Memory B cell (primary cell): ENCODE data around the gene CBLN1.

Source experiments
- ATAC-seq: fragments of 150-1000 bp; cut with Tn5 transposase; 2 replicates; pipeline ENCODE4 v1.10.0; 2021; ENCODE audit warnings: low read depth, mild to moderate bottlenecking, moderate library complexity
- DNase-seq, 2 donors: peaks; one replicate each; pipeline ENCODE4 v3.0.0; 2022; ENCODE audit warnings: low spot score in 2 of 2
- H3K27ac Mint-ChIP-seq: one replicate; pipeline ENCODE4 v1.8.0; 2022; ENCODE audit warnings: mild to moderate bottlenecking, moderate library complexity, mixed read lengths
- H3K27me3 Mint-ChIP-seq: one replicate; pipeline ENCODE4 v1.8.0; 2022; ENCODE audit warnings: mixed read lengths
- H3K36me3 Mint-ChIP-seq: one replicate; pipeline ENCODE4 v1.8.0; 2022; ENCODE audit warnings: mild to moderate bottlenecking, mixed read lengths
- H3K4me1 Mint-ChIP-seq: one replicate; pipeline ENCODE4 v1.8.0; 2022; ENCODE audit warnings: mixed read lengths
- H3K4me3 Mint-ChIP-seq: one replicate; pipeline ENCODE4 v1.8.0; 2022; ENCODE audit warnings: mild to moderate bottlenecking, moderate library complexity, mixed read lengths
- H3K9me3 Mint-ChIP-seq: one replicate; pipeline ENCODE4 v1.8.0; 2022; ENCODE audit warnings: mixed read lengths

CBLN1 gene

DNA sequence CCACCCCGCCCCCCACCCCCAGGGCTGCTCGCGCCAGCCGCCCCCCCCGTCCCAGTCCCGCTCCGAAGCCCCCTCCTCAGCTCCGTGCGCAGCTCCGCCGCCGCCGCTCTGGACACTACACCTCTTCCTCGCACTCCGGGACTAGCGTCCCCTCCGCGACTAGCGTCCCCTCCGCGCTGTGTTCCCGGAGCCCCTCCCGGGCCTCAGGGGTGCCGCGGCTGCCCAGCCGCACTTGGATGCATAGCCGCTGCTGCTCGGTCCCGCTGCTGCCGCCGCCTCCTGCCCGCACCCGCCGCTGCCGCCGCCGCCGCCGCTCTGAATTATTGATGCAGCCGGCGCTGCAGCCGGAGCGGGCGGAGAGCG is at the start of gene CBLN1:
Gene CBLN1 (minus strand): TSS at position 359 of the 363 bp plus-strand sequence. CDS start 373 bp downstream, outside the sequence.
- DNase-seq (no peak), ATAC-seq (no peak)
- Mint-ChIP-seq H3K27ac (no peak within 1 kb of the TSS), H3K4me3 (peak within 1 kb of the TSS; percentile 68), H3K9me3 (peaks cover 2% of the 10 kb centered on the region), H3K36me3 (peaks cover 3% of the 10 kb centered on the region), H3K4me1 (peaks cover 5% of the 10 kb centered on the region), H3K27me3 (peaks cover 18% of the 10 kb centered on the region)

DNA sequence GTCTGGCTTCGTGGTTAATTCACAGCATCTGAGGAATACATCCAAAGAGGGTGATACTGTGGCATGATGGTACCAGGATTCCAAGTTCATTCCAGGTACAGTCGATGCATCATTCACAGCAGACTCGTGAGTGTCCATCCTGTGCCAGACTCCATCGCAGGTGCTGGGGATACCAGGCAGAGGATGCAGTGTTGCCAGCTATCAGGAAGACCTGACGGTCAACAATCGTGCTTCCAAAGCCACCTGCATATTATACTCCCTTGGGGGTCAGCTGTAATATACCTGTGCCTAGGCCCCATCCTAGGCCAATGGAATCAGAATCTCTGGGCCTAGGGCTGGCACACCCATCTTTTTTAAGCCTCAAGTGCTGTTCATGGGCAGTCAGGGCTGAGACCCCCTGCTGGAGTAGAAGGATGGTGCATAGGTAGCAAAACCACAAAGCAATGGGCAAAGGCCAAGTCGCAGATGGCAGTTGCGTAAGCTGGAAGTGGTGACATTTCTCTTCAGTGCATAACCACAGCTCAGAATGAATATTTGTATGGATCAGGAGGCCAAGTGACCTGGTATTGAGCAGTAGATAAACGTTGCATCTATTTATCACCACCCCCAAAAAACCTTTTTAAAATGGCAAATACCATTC is 49.0 kb upstream of the CBLN1 start:
- Mint-ChIP-seq H3K9me3 (no peaks in the 10 kb centered on the region), H3K27ac (no peak overlapping the region), H3K4me1 (no peaks in the 10 kb centered on the region), H3K27me3 (peaks cover 3% of the 10 kb centered on the region), H3K4me3 (no peak overlapping the region), H3K36me3 (no peaks in the 10 kb centered on the region)
- ATAC-seq (no peak), DNase-seq (no peak)

DNA sequence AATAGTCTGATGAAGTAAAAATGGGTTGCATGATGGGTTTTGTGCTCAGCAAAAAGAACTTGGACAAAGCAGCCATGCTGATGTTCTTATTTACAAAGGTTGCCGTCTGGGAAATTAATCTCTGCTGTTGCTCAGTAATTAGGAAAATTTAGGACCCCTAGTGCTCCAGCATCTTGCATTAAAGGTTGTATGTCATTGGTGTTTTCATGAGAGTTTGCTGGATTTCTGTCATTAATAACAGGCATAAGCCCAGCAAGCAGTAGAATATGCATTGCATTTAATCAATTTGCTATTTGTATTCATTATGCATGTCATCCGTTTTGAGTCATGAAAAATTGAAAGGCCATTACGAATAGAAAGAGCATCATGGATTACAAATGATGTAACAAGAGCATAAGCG is 46.7 kb upstream of the CBLN1 start:
- no peaks in the 10 kb centered on the region for H3K9me3 Mint-ChIP-seq
- ATAC-seq, result no peak
- no peak for DNase-seq
- no peaks in the 10 kb centered on the region for H3K36me3 Mint-ChIP-seq
- H3K27ac Mint-ChIP-seq, result no peak overlapping the region
- no peak overlapping the region for H3K4me3 Mint-ChIP-seq
- peaks cover 4% of the 10 kb centered on the region for H3K27me3 Mint-ChIP-seq
- H3K4me1 Mint-ChIP-seq, result no peaks in the 10 kb centered on the region

DNA sequence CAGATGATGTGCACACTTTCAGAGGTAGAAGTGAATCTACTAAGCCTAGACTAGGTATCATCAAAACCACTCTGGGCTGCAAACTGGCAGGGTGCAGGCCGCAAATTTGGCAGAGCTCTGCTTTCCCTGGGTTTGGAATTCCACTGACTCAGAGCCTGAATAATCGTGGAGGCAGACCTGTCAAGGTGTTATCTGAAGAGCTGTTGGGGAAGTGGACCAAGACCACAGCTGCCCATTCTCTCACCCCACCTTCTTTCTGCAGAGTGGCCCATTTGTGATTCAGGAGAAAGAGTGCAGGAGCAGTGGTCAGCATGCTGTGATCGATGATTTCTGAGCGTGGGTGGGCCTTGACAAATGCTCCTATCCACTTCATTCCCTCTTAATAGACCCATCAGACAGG is 45.8 kb upstream of the CBLN1 start:
- H3K4me3 Mint-ChIP-seq, result no peak overlapping the region
- peaks cover 4% of the 10 kb centered on the region for H3K27me3 Mint-ChIP-seq
- no peaks in the 10 kb centered on the region for H3K36me3 Mint-ChIP-seq
- no peaks in the 10 kb centered on the region for H3K4me1 Mint-ChIP-seq
- H3K9me3 Mint-ChIP-seq, result no peaks in the 10 kb centered on the region
- ATAC-seq (no peak), DNase-seq (no peak)
- H3K27ac Mint-ChIP-seq, result no peak overlapping the region

DNA sequence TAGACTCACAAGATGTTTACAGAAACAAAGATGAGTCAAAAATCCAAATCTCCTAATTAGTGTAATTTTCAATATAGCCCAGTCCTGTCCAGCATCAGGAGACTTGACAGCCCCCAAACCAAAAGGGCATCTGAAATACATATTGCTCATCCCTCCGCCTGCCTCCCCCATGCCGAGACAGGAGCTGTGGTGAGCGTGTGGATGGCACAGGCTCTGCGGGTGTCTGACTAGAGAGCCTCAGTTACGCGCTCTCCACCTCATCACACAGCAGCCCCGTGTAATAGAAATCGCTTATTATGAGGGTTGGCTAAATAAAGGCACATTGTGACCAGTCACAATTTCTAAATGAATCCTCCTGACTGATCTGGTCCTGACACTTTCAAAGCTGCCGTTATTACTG is 43.1 kb upstream of the CBLN1 start:
- Mint-ChIP-seq H3K27ac (no peak overlapping the region), H3K4me3 (no peak overlapping the region), H3K9me3 (peaks cover 7% of the 10 kb centered on the region), H3K4me1 (no peaks in the 10 kb centered on the region), H3K27me3 (peaks cover 4% of the 10 kb centered on the region), H3K36me3 (no peaks in the 10 kb centered on the region)
- ATAC-seq (no peak), DNase-seq (no peak)

DNA sequence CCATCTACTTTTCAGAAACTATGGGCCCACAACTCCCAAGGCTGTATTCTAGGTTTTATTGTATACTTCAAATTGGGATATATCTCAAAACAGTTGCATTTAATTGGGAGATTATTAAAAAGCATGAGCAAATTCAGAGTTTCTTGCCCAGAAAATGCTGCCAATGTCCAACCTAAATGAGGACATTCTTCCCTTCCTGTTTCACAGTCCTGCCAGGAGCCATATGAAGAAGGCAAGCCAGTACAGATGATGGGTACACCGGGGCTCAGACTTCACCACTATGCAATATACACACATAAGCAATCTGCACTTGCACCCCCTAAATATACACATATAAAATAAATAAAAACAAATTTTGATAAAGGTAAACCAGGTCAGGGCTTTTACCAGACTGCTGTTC is 34.0 kb upstream of the CBLN1 start:
- no peaks in the 10 kb centered on the region for H3K4me1 Mint-ChIP-seq
- ATAC-seq, result no peak
- no peak overlapping the region for H3K27ac Mint-ChIP-seq
- no peak overlapping the region for H3K4me3 Mint-ChIP-seq
- peaks cover 8% of the 10 kb centered on the region for H3K9me3 Mint-ChIP-seq
- DNase-seq, result no peak
- peaks cover 2% of the 10 kb centered on the region for H3K27me3 Mint-ChIP-seq
- H3K36me3 Mint-ChIP-seq, result no peaks in the 10 kb centered on the region

DNA sequence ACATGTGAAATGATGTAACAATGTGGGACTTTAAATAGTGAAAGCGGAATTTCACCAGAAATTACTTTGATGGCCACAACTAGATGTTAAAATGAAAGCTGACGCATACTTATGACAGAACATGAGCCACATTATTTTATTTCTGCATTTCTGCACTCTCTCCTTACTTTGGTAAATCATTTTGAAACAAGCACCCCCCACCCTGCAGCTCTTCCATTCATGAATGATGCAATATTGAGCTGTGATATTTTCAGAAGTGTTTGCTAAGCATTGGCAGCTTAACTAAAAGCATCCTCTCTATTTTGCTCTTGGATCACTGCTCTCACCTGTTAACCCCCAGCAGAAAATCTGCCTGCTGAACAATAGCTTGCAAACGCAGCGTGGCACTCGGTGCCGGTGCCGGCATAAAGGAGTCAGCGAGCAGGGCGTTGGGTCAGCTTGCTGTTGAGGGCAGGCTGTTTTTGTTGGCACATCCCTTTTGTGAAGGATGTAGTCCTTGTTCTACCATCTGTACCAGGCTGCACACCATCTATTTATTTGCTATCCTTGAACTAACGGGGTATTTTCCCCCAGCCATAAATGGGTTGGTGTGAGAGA is 30.8 kb upstream of the CBLN1 start:
- no peak overlapping the region for H3K4me3 Mint-ChIP-seq
- peaks cover 2% of the 10 kb centered on the region for H3K9me3 Mint-ChIP-seq
- DNase-seq (no peak), ATAC-seq (no peak)
- H3K27ac Mint-ChIP-seq, result no peak overlapping the region
- H3K4me1 Mint-ChIP-seq, result no peaks in the 10 kb centered on the region
- no peaks in the 10 kb centered on the region for H3K36me3 Mint-ChIP-seq
- H3K27me3 Mint-ChIP-seq, result peaks cover 2% of the 10 kb centered on the region

DNA sequence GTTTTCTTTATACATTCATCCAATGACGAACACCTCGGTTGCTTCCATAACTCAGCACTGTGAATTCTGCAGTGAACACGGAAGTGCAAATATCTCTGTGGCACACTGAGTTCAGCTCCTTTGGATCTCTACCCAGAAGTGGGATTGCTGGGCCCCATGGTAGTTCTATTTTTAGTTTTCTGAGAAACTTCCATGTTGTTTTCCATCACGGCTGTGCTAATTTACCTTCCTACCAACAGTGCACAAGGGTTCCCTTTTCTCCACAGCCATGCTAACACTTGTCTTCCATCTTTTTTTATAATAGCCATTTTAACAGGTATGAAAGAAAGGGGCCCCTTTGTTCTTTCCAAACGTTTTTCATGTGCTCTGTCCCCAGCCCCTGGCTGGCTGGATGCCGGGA is 30.2 kb upstream of the CBLN1 start:
- no peaks in the 10 kb centered on the region for H3K36me3 Mint-ChIP-seq
- peaks cover 2% of the 10 kb centered on the region for H3K9me3 Mint-ChIP-seq
- H3K4me1 Mint-ChIP-seq, result no peaks in the 10 kb centered on the region
- H3K27me3 Mint-ChIP-seq, result peaks cover 2% of the 10 kb centered on the region
- no peak overlapping the region for H3K4me3 Mint-ChIP-seq
- no peak overlapping the region for H3K27ac Mint-ChIP-seq
- ATAC-seq, result no peak
- DNase-seq, result no peak

DNA sequence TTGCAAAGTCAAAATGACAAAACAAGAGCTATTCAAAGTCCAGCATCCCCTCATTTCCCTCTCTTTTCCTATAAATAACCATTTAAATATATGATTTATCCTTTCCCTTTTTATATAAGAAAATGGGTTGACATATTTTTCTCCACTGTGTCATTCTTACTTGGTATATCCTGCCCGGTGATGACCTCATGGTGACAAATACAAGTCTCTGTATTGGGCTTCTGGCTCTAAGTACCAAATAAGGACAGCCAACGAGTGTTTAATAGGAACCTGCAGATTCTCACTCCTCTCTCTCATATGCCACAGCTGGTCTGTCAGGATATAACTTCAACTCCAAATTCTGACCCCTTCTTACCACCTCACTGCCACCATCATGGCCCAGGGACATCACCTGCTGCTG is 25.5 kb upstream of the CBLN1 start:
- no peak overlapping the region for H3K27ac Mint-ChIP-seq
- H3K4me1 Mint-ChIP-seq, result no peaks in the 10 kb centered on the region
- ATAC-seq (no peak), DNase-seq (no peak)
- peaks cover 2% of the 10 kb centered on the region for H3K27me3 Mint-ChIP-seq
- H3K36me3 Mint-ChIP-seq, result no peaks in the 10 kb centered on the region
- H3K4me3 Mint-ChIP-seq, result no peak overlapping the region
- H3K9me3 Mint-ChIP-seq, result peaks cover 3% of the 10 kb centered on the region

DNA sequence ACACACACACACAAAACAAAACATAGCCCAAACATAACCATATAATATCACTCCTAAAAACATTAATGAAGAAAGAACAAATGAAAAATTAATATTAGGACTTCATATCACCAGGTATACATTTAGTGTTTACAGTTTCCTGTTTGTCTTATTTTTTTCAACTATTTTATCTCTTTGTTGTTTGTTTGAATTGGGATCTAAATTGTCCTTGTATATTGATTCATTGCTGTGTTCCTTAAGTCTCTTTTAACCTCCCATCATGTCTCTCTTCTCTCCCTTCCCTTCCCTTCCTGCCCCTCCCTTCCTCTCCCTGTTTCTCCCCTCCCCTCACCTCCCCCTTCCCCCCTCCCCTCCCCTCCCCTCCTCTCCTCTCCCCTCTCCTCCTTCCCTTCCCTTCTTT is 23.8 kb upstream of the CBLN1 start:
- H3K27ac Mint-ChIP-seq, result no peak overlapping the region

DNA sequence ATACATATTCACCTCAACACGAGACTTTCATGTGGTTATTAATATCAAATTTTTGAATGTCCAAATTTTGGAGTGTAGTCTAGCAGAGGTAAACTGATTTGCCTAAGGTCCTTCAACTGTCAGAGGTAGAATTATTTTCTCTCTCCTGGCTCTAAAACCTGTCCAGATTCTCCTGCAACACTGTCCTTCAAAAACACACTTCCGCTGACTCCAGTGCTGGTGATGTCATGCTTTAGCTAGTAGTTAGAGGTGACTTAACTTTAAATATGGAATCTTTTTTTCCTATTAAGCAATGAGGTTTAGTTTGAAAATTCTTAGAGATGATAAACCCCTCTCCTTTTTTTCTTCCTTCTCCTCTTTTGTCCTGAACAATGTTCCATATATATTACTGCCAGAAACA is 10.8 kb upstream of the CBLN1 start:
- H3K27ac Mint-ChIP-seq, result no peak overlapping the region
- no peaks in the 10 kb centered on the region for H3K27me3 Mint-ChIP-seq
- DNase-seq, result no peak
- H3K4me3 Mint-ChIP-seq, result no peak overlapping the region
- no peaks in the 10 kb centered on the region for H3K4me1 Mint-ChIP-seq
- H3K9me3 Mint-ChIP-seq, result no peaks in the 10 kb centered on the region
- no peaks in the 10 kb centered on the region for H3K36me3 Mint-ChIP-seq
- ATAC-seq, result no peak

More for the DNA sequence above, 23.8 kb upstream of the CBLN1 start:
- no peaks in the 10 kb centered on the region for H3K36me3 Mint-ChIP-seq
- H3K4me3 Mint-ChIP-seq, result no peak overlapping the region
- H3K4me1 Mint-ChIP-seq, result no peaks in the 10 kb centered on the region
- H3K27me3 Mint-ChIP-seq, result peaks cover 2% of the 10 kb centered on the region
- H3K9me3 Mint-ChIP-seq, result peaks cover 2% of the 10 kb centered on the region
- ATAC-seq (no peak), DNase-seq (no peak)

DNA sequence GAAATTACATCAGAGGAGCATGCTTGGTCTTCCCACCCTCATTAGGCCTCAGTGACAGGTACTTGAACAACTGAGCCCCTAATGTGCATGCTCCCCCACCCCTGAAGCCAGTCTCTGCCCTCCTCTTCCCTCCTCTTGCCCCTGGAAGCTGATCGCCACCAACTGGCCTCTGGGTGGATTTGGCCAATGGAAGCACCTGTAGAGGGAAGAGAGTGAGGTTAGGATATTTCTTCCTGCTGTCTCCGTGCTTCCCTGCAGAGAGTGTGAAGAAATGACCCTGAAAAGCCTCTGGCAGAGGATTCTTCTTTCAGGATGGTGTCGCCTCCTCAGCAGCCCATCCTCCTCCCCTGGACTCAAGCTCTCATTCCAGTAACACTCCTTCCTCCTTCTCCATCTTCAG is 5.9 kb upstream of the CBLN1 start:
- Mint-ChIP-seq H3K4me1 (peaks cover 4% of the 10 kb centered on the region), H3K4me3 (no peak overlapping the region), H3K27me3 (peaks cover 11% of the 10 kb centered on the region), H3K36me3 (peaks cover 3% of the 10 kb centered on the region), H3K27ac (no peak overlapping the region), H3K9me3 (peaks cover 2% of the 10 kb centered on the region)
- DNase-seq, result no peak
- ATAC-seq, result no peak

DNA sequence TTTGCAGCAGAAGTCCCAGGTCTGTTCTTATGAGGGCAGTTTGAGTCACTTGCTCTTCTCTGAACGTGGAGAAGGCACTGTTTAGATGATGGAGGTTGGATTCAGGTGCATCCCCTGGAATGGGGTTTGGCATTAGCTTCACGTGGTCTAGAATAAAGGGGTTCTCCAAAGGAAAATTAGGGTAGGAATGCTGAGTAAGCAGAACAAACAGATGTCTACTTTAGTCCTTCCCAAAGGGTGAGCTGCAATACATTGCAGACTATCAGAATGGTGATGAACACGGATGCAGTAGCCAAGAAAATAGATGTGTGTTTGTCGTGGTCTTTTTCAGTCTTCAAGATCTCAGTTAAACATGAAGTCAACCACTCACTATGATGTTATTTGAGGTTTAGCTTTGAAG is 3.3 kb upstream of the CBLN1 start:
- H3K27me3 Mint-ChIP-seq, result peaks cover 12% of the 10 kb centered on the region

DNA sequence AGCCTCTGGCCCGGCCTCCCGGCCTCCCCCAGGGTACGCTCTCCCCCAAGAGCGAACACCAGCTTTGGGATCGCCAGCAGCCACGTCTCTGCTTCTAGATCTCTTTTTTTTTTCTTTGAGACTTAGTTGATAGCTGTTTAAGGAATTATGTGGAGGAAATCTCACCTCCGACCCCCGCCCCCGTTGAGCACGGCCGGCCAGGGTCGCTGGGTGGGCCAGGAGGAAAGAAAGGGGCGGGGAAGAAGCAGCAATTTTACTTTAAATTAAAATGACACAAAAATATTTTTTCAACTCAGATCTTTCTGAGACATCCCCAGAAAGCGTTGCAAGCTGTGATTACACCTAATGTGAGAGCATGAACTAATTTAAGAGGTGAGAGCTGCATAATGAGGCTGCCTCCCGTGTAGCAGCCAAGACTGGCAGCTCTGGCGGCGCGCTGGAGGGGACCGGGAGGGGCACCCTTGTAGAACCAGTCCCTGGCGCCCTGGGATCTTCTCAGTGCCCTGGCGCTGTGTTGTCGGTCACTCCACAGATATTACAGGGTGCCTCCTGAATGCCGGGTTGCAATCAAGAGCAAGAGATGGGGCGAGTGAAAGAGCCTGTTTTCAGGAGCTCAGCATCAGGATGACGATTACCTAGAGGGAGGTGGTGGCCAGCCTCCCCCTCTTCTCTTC is 1.9 kb upstream of the CBLN1 start:
- no peak for ATAC-seq
- H3K4me3 Mint-ChIP-seq, result no peak overlapping the region
- H3K27ac Mint-ChIP-seq, result no peak overlapping the region
- no peak for DNase-seq
- peaks cover 3% of the 10 kb centered on the region for H3K36me3 Mint-ChIP-seq
- H3K4me1 Mint-ChIP-seq, result peaks cover 5% of the 10 kb centered on the region
- H3K9me3 Mint-ChIP-seq, result peaks cover 2% of the 10 kb centered on the region
- peaks cover 14% of the 10 kb centered on the region for H3K27me3 Mint-ChIP-seq

More for the DNA sequence above, 3.3 kb upstream of the CBLN1 start:
- DNase-seq, result no peak
- H3K9me3 Mint-ChIP-seq, result peaks cover 2% of the 10 kb centered on the region
- no peak overlapping the region for H3K4me3 Mint-ChIP-seq
- peaks cover 5% of the 10 kb centered on the region for H3K4me1 Mint-ChIP-seq
- H3K27ac Mint-ChIP-seq, result no peak overlapping the region
- H3K36me3 Mint-ChIP-seq, result peaks cover 3% of the 10 kb centered on the region
- no peak for ATAC-seq
